Measurements from ENCODE around the gene HSPB7.
"Not testable (repeated sequence)": the region's sequence is repeated elsewhere in the genome, so short reads cannot be mapped to it uniquely, and the experiment has no call there.

Gene HSPB7

DNA sequence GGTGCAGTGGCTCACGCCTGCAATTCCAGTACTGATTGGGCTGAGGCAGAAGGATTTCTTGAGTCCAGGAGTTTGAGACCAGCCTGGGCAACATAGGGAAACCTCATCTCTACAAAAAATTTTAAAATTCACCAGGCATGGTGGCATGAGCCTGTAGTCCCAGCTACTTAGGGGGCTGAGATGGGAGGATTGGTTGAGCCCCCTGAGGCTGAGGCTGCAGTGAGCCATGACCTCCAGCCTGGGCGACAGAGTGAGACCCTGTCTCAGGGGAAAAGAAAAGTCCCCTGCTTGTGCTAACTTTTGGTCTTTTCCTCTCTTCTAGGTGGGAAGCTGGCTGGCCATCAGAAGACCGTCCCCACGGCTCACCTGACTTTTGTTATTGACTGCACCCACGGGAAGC, 12.2 kb downstream of the HSPB7 start:
- DNase-seq: no peak

GRCh38 chr1:16001274-16001673, 16.6 kb downstream of the HSPB7 start:
- not testable (repeated sequence) for DNase-seq

DNA sequence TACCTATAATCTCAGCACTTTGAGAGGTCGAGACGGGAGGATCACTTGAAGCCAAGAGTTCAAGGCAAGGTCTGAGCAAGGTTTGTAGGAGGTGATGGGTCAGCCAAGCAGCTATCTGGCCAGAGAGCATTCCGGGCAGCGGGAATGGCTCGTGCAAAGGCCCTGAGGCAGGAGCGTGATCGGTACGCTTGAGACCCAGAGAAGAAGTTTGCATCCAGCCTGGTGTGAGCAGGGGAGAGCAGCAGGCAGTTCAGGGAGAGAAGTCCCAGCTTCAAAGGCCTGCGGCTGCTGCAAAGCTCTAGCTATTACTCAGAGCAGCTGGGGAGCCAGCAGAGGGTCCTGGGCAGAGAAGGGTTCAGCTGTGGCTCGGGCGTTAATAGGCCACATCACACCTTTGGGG, 18.9 kb downstream of the HSPB7 start:
- DNase-seq: no peak

- no peak for DNase-seq
Observed at GRCh38 chr1:15997637-15998280, 20.1 kb downstream of the HSPB7 start.

- no peak for DNase-seq
Observed at GRCh38 chr1:15997076-15997585, 20.7 kb downstream of the HSPB7 start.

GRCh38 chr1:15994590-15995351, 23.1 kb downstream of the HSPB7 start:
- no peak for DNase-seq

DNA sequence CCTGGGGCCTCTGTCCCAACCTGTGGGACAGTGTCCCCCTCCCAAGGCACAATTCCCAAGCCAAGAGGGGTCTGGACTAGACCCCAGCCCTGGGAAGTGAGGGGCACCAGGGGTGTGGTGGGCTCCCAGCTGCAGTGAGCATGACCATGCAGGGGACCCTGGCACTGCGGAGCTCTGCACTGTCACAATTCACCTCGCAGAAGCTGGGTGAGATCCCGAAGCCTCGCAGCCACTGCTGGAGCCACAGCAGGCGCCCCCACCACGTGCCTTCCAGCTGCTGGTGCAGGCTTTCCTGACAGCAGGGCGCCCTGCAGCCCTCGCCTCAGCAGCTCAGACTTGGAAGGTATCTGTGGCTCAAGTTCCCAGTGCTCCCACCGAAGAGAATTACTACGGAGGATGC, 23.8 kb downstream of the HSPB7 start:
- DNase-seq: no peak

DNA sequence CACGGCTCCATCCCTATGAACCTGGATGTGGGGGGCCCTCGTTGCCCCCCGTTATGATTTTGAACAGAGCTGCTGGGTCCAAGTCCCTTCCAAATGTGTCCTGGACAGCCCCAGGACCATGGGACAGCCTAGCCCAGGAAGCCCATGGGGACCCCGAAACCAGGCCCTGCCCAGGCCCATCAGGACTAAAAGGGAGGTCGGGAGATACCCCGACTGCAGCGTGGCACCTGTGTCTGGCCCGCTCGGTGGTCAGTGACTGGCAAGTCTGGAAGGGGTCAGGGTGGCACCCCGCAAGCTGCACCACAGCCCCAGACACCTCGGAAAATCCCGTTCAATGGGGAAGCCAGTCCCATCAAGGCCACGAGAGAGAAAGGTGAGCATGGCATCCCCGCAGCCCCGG, 24.2 kb downstream of the HSPB7 start:
- no peak for DNase-seq

DNA sequence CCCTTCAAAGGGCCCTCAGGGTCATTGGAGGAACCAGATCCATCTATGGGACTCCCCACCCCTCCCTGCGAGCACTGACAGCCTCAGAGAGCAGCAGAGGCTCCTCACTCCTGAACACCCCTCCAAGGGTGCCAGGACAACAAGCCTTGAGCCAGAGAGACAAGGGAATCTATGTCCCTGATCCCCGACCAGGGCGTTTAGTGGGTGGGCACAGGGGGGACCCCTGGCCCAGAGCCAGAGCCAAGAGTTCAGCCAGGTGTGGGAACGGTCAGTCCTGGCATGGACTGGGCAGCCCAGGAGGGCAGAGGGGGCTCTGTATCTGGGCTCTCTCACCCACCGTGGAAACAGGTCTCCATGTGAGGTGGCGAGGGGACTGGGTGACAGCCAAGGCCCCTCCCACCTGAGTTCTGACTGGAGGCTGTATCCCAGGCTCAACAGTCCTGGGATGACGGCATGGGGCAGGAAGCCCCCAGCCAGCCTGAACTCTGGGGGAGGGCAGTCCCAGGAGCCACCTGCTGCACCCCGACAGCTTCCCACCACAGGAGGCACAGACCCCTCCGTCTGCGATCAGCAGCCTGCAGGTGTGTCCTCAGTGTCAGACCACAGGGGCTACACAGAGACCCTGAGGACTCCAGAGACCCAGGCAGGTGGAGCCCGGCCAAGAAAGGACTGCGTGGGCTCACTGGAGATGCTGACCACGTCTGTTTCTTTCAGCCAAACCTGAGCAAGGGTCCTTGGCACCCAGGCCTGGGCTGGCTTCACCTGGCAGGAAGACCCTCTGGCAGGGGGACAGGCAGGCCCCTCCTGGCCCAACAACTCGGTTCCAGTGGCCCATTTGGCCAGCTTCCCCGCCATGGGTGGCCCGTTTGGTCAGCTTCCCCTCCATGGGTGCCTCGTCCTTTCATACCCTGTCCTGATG, 25.0 kb downstream of the HSPB7 start:
- DNase-seq: no peak

DNA sequence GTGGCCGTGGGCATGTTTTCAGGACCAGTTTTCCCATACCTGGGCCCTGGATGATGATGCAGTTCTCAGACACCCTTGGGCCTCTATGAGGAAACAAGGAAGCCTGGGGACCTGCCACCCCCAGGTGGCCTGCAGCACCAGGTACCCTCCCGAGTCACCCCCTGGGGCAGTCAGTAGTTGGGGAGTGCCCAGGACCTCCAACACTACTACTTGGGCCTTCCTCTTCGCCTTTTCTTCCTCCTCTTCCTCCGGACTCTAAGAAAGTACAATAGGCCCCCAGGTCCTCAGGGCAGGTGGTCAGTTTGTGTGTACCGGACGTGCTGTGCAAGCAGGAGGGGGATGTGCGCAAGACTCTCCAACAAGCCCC, 25.7 kb downstream of the HSPB7 start:
- DNase-seq: no peak

- DNase-seq: no peak
Observed at GRCh38 chr1:15991427-15992186, 26.2 kb downstream of the HSPB7 start.

GRCh38 chr1:15989776-15990175, 28.1 kb downstream of the HSPB7 start:
- DNase-seq: no peak

DNA sequence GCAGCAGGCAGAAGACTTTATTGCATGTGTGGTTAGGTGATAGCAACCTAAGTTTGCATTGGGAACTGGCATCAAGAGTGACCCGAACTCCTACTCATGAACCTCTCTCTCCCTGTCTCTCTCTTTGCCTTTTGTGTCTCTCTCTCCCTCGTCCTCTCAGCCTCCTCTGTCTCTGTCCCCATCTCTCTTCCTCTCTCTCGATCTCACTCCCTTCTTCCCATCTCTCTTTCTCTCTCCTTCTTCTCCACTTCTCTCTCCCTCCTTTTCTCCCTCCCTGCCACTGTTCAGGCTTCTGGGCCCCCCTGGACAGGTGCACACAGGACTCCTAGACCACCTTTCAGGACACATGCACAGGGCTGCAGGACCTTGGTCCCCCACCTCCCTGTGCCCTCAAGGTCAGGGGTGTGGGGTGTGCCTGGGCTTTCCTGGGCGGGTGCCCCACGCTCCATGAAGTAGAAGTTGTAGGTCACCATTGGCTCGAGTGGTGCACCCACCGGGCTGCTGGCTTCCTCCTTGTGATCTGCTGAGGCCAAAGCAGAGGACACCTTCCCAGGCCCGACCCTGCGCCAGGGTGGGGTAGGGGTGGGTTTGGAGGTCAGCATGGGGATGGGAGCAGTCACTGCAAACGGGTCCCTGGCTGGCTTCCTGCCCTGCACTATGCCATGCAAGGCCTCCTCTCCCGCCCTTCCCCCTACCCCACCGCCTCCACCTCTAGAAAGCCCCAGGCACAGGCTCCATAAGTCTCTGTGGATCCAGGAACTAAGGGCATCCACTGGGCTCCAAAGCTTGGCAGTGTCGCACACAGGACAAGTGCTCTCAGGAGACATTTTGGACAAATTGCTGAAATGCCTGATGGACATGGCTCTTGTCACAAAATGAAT, 28.7 kb downstream of the HSPB7 start:
- DNase-seq: no peak

GRCh38 chr1:15985611-15986297, 32.1 kb downstream of the HSPB7 start:
- DNase-seq: no peak

GRCh38 chr1:15983275-15983674, 34.6 kb downstream of the HSPB7 start:
- no peak for DNase-seq

DNA sequence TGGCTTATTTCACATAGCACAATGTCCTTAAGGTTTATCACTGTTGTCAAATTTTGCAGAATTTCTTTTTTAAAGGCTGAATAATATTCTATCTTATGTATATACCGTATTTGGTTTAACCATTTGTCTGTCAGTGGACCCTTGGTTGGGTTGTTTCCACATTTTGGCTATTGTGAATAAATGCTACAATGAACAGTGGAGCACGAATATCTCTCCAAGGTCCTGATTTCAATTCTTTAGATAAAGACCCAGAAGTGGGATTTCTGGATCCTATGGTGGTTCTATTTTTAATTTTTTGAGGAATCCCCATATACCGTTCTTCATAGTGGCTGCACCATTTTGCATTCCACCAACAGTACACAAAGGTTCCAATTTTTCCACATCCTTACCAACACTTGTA, 36.2 kb downstream of the HSPB7 start:
- no peak for DNase-seq

GRCh38 chr1:15977947-15978346, 39.9 kb downstream of the HSPB7 start:
- DNase-seq: not testable (repeated sequence)

DNA sequence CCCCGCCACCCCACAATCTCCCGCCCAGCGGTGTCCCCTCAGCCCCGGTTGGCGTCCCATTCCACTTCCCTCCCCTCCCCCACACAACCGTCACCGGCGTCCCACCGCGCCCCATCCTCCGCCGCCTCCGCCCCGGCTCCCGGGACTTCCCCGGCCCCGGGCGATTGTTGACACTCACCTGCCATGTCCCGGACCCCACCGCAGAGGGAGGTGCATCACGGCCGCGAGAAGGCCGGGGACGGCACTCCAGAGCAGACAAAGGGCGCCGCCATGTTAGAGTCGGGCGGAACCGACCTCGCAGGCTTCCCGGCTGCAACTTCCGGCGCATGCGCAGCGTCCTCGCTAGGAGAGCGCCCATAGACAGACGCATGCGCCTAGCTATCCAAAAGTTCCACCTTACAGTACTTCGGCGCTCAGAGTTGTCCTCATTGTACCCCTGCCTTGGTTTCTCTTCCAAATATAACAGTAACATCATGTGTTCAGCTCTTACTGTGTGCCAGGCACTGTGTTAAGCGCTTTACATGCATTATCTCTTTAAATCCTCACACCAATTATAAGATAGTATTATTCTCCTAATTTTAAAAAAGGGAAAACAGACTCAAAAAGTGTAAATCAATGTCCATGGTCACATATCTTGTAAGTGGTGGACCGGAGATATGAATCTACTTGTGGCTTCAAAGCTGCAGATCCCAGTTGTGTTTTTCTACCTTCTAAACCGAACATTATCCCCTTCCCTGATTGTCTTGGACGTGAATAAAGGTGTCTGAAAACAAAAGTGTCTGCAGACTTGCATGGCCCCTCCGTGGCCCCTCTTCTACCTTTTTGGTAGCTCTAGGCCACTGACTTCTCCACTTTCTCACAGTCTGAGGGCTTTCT, 41.8 kb downstream of the HSPB7 start, which contains the start of gene ZBTB17:
ZBTB17 (minus strand) TSS at position 297 of the 876 bp plus-strand sequence. CDS start 27,606 bp downstream, outside the sequence.
- DNase-seq: peak; percentile 66

GRCh38 chr1:15975358-15975804, 42.5 kb downstream of the HSPB7 start:
- no peak for DNase-seq

DNA sequence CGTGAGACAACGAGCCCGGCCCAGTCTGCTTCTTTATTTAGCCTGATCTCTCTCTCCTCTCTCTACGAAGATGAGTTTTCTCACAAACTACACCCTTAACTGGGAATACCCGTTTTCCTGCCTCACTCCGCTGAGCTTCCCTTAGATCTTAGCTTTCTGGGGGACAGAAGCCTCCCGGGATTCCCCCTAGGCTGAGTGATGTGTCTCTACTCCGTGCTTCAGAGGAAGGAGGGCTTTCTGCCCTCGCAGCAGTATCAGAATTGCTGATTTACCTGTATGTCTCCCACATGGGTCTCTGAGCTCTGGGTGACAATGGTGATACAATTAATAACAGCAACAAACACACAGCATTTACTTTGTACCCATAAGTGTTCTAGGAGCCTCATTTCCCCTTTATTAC, 43.0 kb downstream of the HSPB7 start:
- DNase-seq: no peak

Data from NCI-H2081 treated with DMSO at 0.1 percent for 48 hours (cell line).